ENCODE results near the gene CHI3L1.

Gene CHI3L1

GRCh38 chr1:203150511-203151297, 35.8 kb downstream of the CHI3L1 start:
- Histone ChIP-seq H3K4me1 (ENCODE audit: insufficient read depth, low read length) (peaks cover 77% of the 10 kb centered on the region), H3K9ac (ENCODE audit: low read depth, low read length) (no peak overlapping the region), H3K9me3 (ENCODE audit: control insufficient read depth, insufficient read depth, low read length) (no peaks in the 10 kb centered on the region), H3K36me3 (ENCODE audit: insufficient read depth, low read length) (no peaks in the 10 kb centered on the region)

GRCh38 chr1:203149188-203149840, 37.2 kb downstream of the CHI3L1 start:
- Histone ChIP-seq H3K9ac (ENCODE audit: low read depth, low read length) (no peak overlapping the region), H3K4me1 (ENCODE audit: insufficient read depth, low read length) (peaks cover 83% of the 10 kb centered on the region), H3K36me3 (ENCODE audit: insufficient read depth, low read length) (no peaks in the 10 kb centered on the region), H3K9me3 (ENCODE audit: control insufficient read depth, insufficient read depth, low read length) (no peaks in the 10 kb centered on the region)

- Histone ChIP-seq H3K9ac (ENCODE audit: low read depth, low read length) (no peak overlapping the region), H3K36me3 (ENCODE audit: insufficient read depth, low read length) (no peaks in the 10 kb centered on the region), H3K4me1 (ENCODE audit: insufficient read depth, low read length) (peaks cover 76% of the 10 kb centered on the region), H3K9me3 (ENCODE audit: control insufficient read depth, insufficient read depth, low read length) (no peaks in the 10 kb centered on the region)
Observed at GRCh38 chr1:203148579-203148978, 37.9 kb downstream of the CHI3L1 start.

GRCh38 chr1:203148127-203148526, 38.4 kb downstream of the CHI3L1 start:
- Histone ChIP-seq H3K36me3 (ENCODE audit: insufficient read depth, low read length) (no peaks in the 10 kb centered on the region), H3K9ac (ENCODE audit: low read depth, low read length) (no peak overlapping the region), H3K4me1 (ENCODE audit: insufficient read depth, low read length) (peaks cover 71% of the 10 kb centered on the region), H3K9me3 (ENCODE audit: control insufficient read depth, insufficient read depth, low read length) (no peaks in the 10 kb centered on the region)

- Histone ChIP-seq H3K9me3 (ENCODE audit: control insufficient read depth, insufficient read depth, low read length) (no peaks in the 10 kb centered on the region; the same call in 1 of the 2 replicates), H3K36me3 (ENCODE audit: insufficient read depth, low read length) (no peaks in the 10 kb centered on the region), H3K4me1 (ENCODE audit: insufficient read depth, low read length) (peaks cover 64% of the 10 kb centered on the region), H3K9ac (ENCODE audit: low read depth, low read length) (no peak overlapping the region)
Observed at GRCh38 chr1:203147376-203147775, 39.1 kb downstream of the CHI3L1 start.

GRCh38 chr1:203146537-203146936, 40.0 kb downstream of the CHI3L1 start:
- H3K36me3 ChIP-seq (ENCODE audit: insufficient read depth, low read length): no peaks in the 10 kb centered on the region
- H3K9me3 ChIP-seq (ENCODE audit: control insufficient read depth, insufficient read depth, low read length): no peaks in the 10 kb centered on the region; the same call in 1 of the 2 replicates
- peaks cover 55% of the 10 kb centered on the region for H3K4me1 ChIP-seq (ENCODE audit: insufficient read depth, low read length)
- H3K9ac ChIP-seq (ENCODE audit: low read depth, low read length): no peak overlapping the region

- H3K4me1 ChIP-seq (ENCODE audit: insufficient read depth, low read length): peaks cover 52% of the 10 kb centered on the region
- no peak overlapping the region for H3K9ac ChIP-seq (ENCODE audit: low read depth, low read length)
- H3K9me3 ChIP-seq (ENCODE audit: control insufficient read depth, insufficient read depth, low read length): no peaks in the 10 kb centered on the region; the same call in 1 of the 2 replicates
- no peaks in the 10 kb centered on the region for H3K36me3 ChIP-seq (ENCODE audit: insufficient read depth, low read length)
Observed at GRCh38 chr1:203146042-203146369, 40.5 kb downstream of the CHI3L1 start.

- Histone ChIP-seq H3K4me1 (ENCODE audit: insufficient read depth, low read length) (peaks cover 52% of the 10 kb centered on the region), H3K9ac (ENCODE audit: low read depth, low read length) (no peak overlapping the region)
Observed at GRCh38 chr1:203145321-203146041, 41.0 kb downstream of the CHI3L1 start.

GRCh38 chr1:203144661-203145060, 41.8 kb downstream of the CHI3L1 start:
- no peaks in the 10 kb centered on the region; the same call in 1 of the 2 replicates for H3K9me3 ChIP-seq (ENCODE audit: control insufficient read depth, insufficient read depth, low read length)
- no peaks in the 10 kb centered on the region for H3K36me3 ChIP-seq (ENCODE audit: insufficient read depth, low read length)
- H3K9ac ChIP-seq (ENCODE audit: low read depth, low read length): no peak overlapping the region
- H3K4me1 ChIP-seq (ENCODE audit: insufficient read depth, low read length): peaks cover 52% of the 10 kb centered on the region

More at GRCh38 chr1:203145321-203146041, 41.0 kb downstream of the CHI3L1 start:
- Histone ChIP-seq H3K36me3 (ENCODE audit: insufficient read depth, low read length) (no peaks in the 10 kb centered on the region), H3K9me3 (ENCODE audit: control insufficient read depth, insufficient read depth, low read length) (no peaks in the 10 kb centered on the region; the same call in 1 of the 2 replicates)

- H3K4me1 ChIP-seq (ENCODE audit: insufficient read depth, low read length): peaks cover 45% of the 10 kb centered on the region
Observed at GRCh38 chr1:203143641-203144040, 42.9 kb downstream of the CHI3L1 start.

GRCh38 chr1:203142684-203143408, 43.7 kb downstream of the CHI3L1 start:
- no peaks in the 10 kb centered on the region for H3K36me3 ChIP-seq (ENCODE audit: insufficient read depth, low read length)
- H3K4me1 ChIP-seq (ENCODE audit: insufficient read depth, low read length): peaks cover 39% of the 10 kb centered on the region
- H3K9me3 ChIP-seq (ENCODE audit: control insufficient read depth, insufficient read depth, low read length): no peaks in the 10 kb centered on the region; the same call in 1 of the 2 replicates
- no peak overlapping the region for H3K9ac ChIP-seq (ENCODE audit: low read depth, low read length)

More at GRCh38 chr1:203143641-203144040, 42.9 kb downstream of the CHI3L1 start:
- Histone ChIP-seq H3K9me3 (ENCODE audit: control insufficient read depth, insufficient read depth, low read length) (no peaks in the 10 kb centered on the region; the same call in 1 of the 2 replicates), H3K9ac (ENCODE audit: low read depth, low read length) (no peak overlapping the region), H3K36me3 (ENCODE audit: insufficient read depth, low read length) (no peaks in the 10 kb centered on the region)

- Histone ChIP-seq H3K4me1 (ENCODE audit: insufficient read depth, low read length) (peaks cover 31% of the 10 kb centered on the region), H3K9me3 (ENCODE audit: control insufficient read depth, insufficient read depth, low read length) (no peaks in the 10 kb centered on the region; the same call in 1 of the 2 replicates), H3K36me3 (ENCODE audit: insufficient read depth, low read length) (no peaks in the 10 kb centered on the region), H3K9ac (ENCODE audit: low read depth, low read length) (no peak overlapping the region)
Observed at GRCh38 chr1:203142124-203142523, 44.4 kb downstream of the CHI3L1 start.

- H3K4me1 ChIP-seq (ENCODE audit: insufficient read depth, low read length): peaks cover 26% of the 10 kb centered on the region
- H3K9ac ChIP-seq (ENCODE audit: low read depth, low read length): no peak overlapping the region
- H3K36me3 ChIP-seq (ENCODE audit: insufficient read depth, low read length): no peaks in the 10 kb centered on the region
- H3K9me3 ChIP-seq (ENCODE audit: control insufficient read depth, insufficient read depth, low read length): no peaks in the 10 kb centered on the region; the same call in 1 of the 2 replicates
Observed at GRCh38 chr1:203140743-203141520, 45.6 kb downstream of the CHI3L1 start.

All from ES-I3 (cell line).